Rectal smooth muscle tissue (tissue), 1 donor: ENCODE data around the gene TBC1D30.
"Not testable (repeated sequence)": the region's sequence is repeated elsewhere in the genome, so short reads cannot be mapped to it uniquely, and the experiment has no call there.

ENCODE experiments used
- H3K27ac ChIP-seq: one replicate; pipeline ENCODE4 v1.7.0; 2013; ENCODE audit warnings: low read depth, low read length, inconsistent platforms
- H3K27me3 ChIP-seq: one replicate; pipeline ENCODE4 v1.7.0; 2013; ENCODE audit warnings: low read length; ENCODE audit not compliant: control insufficient read depth, insufficient read depth
- H3K36me3 ChIP-seq: one replicate; pipeline ENCODE4 v1.7.0; 2013; ENCODE audit warnings: low read length; ENCODE audit not compliant: control insufficient read depth, insufficient read depth
- H3K4me1 ChIP-seq: one replicate; pipeline ENCODE4 v1.7.0; 2013; ENCODE audit warnings: low read length; ENCODE audit not compliant: control insufficient read depth, insufficient read depth
- H3K4me3 ChIP-seq: one replicate; pipeline ENCODE4 v1.7.0; 2013; ENCODE audit warnings: low read length
- H3K9ac ChIP-seq: one replicate; pipeline ENCODE4 v1.7.0; 2013; ENCODE audit warnings: low read length

The TBC1D30 gene

GRCh38 chr12:64792128-64792527 is 32.3 kb upstream of the TBC1D30 start:
- H3K36me3 ChIP-seq: no peaks in the 10 kb centered on the region
- no peaks in the 10 kb centered on the region for H3K4me1 ChIP-seq
- H3K27me3 ChIP-seq: no peaks in the 10 kb centered on the region
- no peak overlapping the region for H3K9ac ChIP-seq
- no peak overlapping the region for H3K4me3 ChIP-seq
- H3K27ac ChIP-seq: no peak overlapping the region

- H3K27me3 ChIP-seq: no peaks in the 10 kb centered on the region
- no peaks in the 10 kb centered on the region for H3K36me3 ChIP-seq
- no peak overlapping the region for H3K9ac ChIP-seq
- H3K4me3 ChIP-seq: no peak overlapping the region
- H3K4me1 ChIP-seq: no peaks in the 10 kb centered on the region
- no peak overlapping the region for H3K27ac ChIP-seq
Measured at GRCh38 chr12:64793610-64794009, 30.8 kb upstream of the TBC1D30 start.

GRCh38 chr12:64794305-64794704 is 30.1 kb upstream of the TBC1D30 start:
- Histone ChIP-seq H3K9ac (no peak overlapping the region), H3K4me1 (no peaks in the 10 kb centered on the region), H3K27me3 (no peaks in the 10 kb centered on the region), H3K27ac (no peak overlapping the region), H3K4me3 (no peak overlapping the region), H3K36me3 (no peaks in the 10 kb centered on the region)

GRCh38 chr12:64796205-64796845 is 28.1 kb upstream of the TBC1D30 start:
- no peak overlapping the region for H3K27ac ChIP-seq
- no peak overlapping the region for H3K9ac ChIP-seq
- H3K4me1 ChIP-seq: no peaks in the 10 kb centered on the region
- H3K4me3 ChIP-seq: no peak overlapping the region
- H3K27me3 ChIP-seq: no peaks in the 10 kb centered on the region
- H3K36me3 ChIP-seq: no peaks in the 10 kb centered on the region

- no peaks in the 10 kb centered on the region for H3K27me3 ChIP-seq
- no peak overlapping the region for H3K4me3 ChIP-seq
- H3K4me1 ChIP-seq: no peaks in the 10 kb centered on the region
- H3K9ac ChIP-seq: no peak overlapping the region
- no peak overlapping the region for H3K27ac ChIP-seq
- H3K36me3 ChIP-seq: no peaks in the 10 kb centered on the region
Measured at GRCh38 chr12:64797156-64797555, 27.3 kb upstream of the TBC1D30 start.

GRCh38 chr12:64798165-64798564 is 26.3 kb upstream of the TBC1D30 start:
- Histone ChIP-seq H3K4me3 (no peak overlapping the region), H3K27me3 (no peaks in the 10 kb centered on the region), H3K36me3 (no peaks in the 10 kb centered on the region), H3K27ac (no peak overlapping the region), H3K9ac (no peak overlapping the region), H3K4me1 (no peaks in the 10 kb centered on the region)

- H3K9ac ChIP-seq: no peak overlapping the region
- H3K36me3 ChIP-seq: no peaks in the 10 kb centered on the region
- H3K27ac ChIP-seq: no peak overlapping the region
- no peaks in the 10 kb centered on the region for H3K4me1 ChIP-seq
- H3K4me3 ChIP-seq: no peak overlapping the region
- H3K27me3 ChIP-seq: no peaks in the 10 kb centered on the region
Measured at GRCh38 chr12:64800640-64801039, 23.8 kb upstream of the TBC1D30 start.

GRCh38 chr12:64801381-64801780 is 23.1 kb upstream of the TBC1D30 start:
- no peak overlapping the region for H3K27ac ChIP-seq
- no peaks in the 10 kb centered on the region for H3K27me3 ChIP-seq
- no peaks in the 10 kb centered on the region for H3K36me3 ChIP-seq
- H3K4me3 ChIP-seq: no peak overlapping the region
- no peaks in the 10 kb centered on the region for H3K4me1 ChIP-seq
- no peak overlapping the region for H3K9ac ChIP-seq

- not testable (repeated sequence) for H3K36me3 ChIP-seq, H3K9ac ChIP-seq, H3K4me3 ChIP-seq, H3K27ac ChIP-seq, H3K4me1 ChIP-seq, H3K27me3 ChIP-seq
Measured at GRCh38 chr12:64802180-64802775, 22.2 kb upstream of the TBC1D30 start.

- Histone ChIP-seq H3K27me3 (no peaks in the 10 kb centered on the region), H3K27ac (no peak overlapping the region), H3K9ac (no peak overlapping the region)
Measured at GRCh38 chr12:64806173-64806572, 18.3 kb upstream of the TBC1D30 start.

GRCh38 chr12:64806593-64807460 is 17.6 kb upstream of the TBC1D30 start:
- Histone ChIP-seq H3K4me1 (no peaks in the 10 kb centered on the region), H3K27ac (no peak overlapping the region), H3K4me3 (no peak overlapping the region), H3K9ac (no peak overlapping the region), H3K36me3 (no peaks in the 10 kb centered on the region), H3K27me3 (no peaks in the 10 kb centered on the region)

More at GRCh38 chr12:64806173-64806572, 18.3 kb upstream of the TBC1D30 start:
- Histone ChIP-seq H3K4me3 (no peak overlapping the region), H3K36me3 (no peaks in the 10 kb centered on the region), H3K4me1 (no peaks in the 10 kb centered on the region)

- no peak overlapping the region for H3K9ac ChIP-seq
- H3K36me3 ChIP-seq: no peaks in the 10 kb centered on the region
- H3K27me3 ChIP-seq: no peaks in the 10 kb centered on the region
- no peak overlapping the region for H3K27ac ChIP-seq
- H3K4me3 ChIP-seq: no peak overlapping the region
- no peaks in the 10 kb centered on the region for H3K4me1 ChIP-seq
Measured at GRCh38 chr12:64808110-64808509, 16.3 kb upstream of the TBC1D30 start.
